CD8-positive, alpha-beta memory T cell (primary cell): ENCODE results near the gene WDR74. TPM values are rescaled to one million over a fixed set of nuclear protein-coding genes. Genes with fewer than 3 reads are reported as not detected.
A peak's percentile ranks its signal among the peaks of the same experiment; 100 is the strongest.

Experiments used
- CTCF ChIA-PET: fragments of 350-600 bp; sonication (Branson Sonifier 250); formaldehyde crosslinking; loops from one replicate; lab custom pipeline; 2021; ENCODE audit warnings: antibody characterized with exemption; lab: Charles Lee
- POLR2A ChIA-PET: fragments of 350-600 bp; sonication (Branson Sonifier 250); formaldehyde crosslinking; loops from one replicate; lab custom pipeline; 2021; ENCODE audit warnings: antibody characterized with exemption; lab: Charles Lee
- DNase-seq, 5 donors: peaks; one replicate each; pipeline versions ENCODE4 v3.0.0 to v3.0.0-alpha.2; 2020 to 2022; ENCODE audit warnings: mixed read lengths in 1 of 5
- H3K27ac ChIP-seq: one replicate; pipeline ENCODE4 v1.7.0; 2013; ENCODE audit warnings: low read depth, mild to moderate bottlenecking, low read length, moderate library complexity
- H3K27me3 ChIP-seq: 2 replicates; pipeline ENCODE4 v1.7.0; 2013; ENCODE audit warnings: low read length, mild to moderate bottlenecking; ENCODE audit not compliant: insufficient read depth, poor library complexity, severe bottlenecking
- H3K36me3 ChIP-seq: 2 replicates; pipeline ENCODE4 v1.7.0; 2013; ENCODE audit warnings: mild to moderate bottlenecking, low read length, moderate library complexity; ENCODE audit not compliant: insufficient read depth
- H3K4me1 ChIP-seq: 2 replicates; pipeline ENCODE4 v1.7.0; 2013; ENCODE audit warnings: mild to moderate bottlenecking, low read length, moderate library complexity; ENCODE audit not compliant: insufficient read depth
- H3K4me3 ChIP-seq: 2 replicates; pipeline ENCODE4 v1.7.0; 2013; ENCODE audit warnings: mild to moderate bottlenecking, low read length
- H3K9me3 ChIP-seq: 2 replicates; pipeline ENCODE4 v1.7.0; 2013; ENCODE audit warnings: mild to moderate bottlenecking, low read length
- H3K27ac Mint-ChIP-seq, 8 donors: one replicate each; pipeline ENCODE4 v1.8.0; 2020 to 2021; ENCODE audit warnings: mixed read lengths in 8 of 8, mild to moderate bottlenecking in 6 of 8, inconsistent platforms in 3 of 8, moderate library complexity in 3 of 8
- H3K27me3 Mint-ChIP-seq, 2 donors: one replicate each; pipeline ENCODE4 v1.8.0; 2020 to 2021; ENCODE audit warnings: mixed read lengths in 2 of 2, mild to moderate bottlenecking in 1 of 2, moderate library complexity in 1 of 2
- H3K36me3 Mint-ChIP-seq, 3 donors: one replicate each; pipeline ENCODE4 v1.8.0; 2020 to 2021; ENCODE audit warnings: mixed read lengths in 3 of 3, inconsistent platforms in 1 of 3, mild to moderate bottlenecking in 1 of 3
- H3K4me1 Mint-ChIP-seq, 3 donors: one replicate each; pipeline ENCODE4 v1.8.0; 2020 to 2021; ENCODE audit warnings: mixed read lengths in 3 of 3, inconsistent platforms in 1 of 3, mild to moderate bottlenecking in 1 of 3
- H3K4me3 Mint-ChIP-seq, 7 donors: one replicate each; pipeline ENCODE4 v1.8.0; 2020 to 2021; ENCODE audit warnings: mixed read lengths in 7 of 7, mild to moderate bottlenecking in 6 of 7, moderate library complexity in 4 of 7, inconsistent platforms in 2 of 7
- H3K9me3 Mint-ChIP-seq, 5 donors: one replicate each; pipeline ENCODE4 v1.8.0; 2020 to 2022; ENCODE audit warnings: mixed read lengths in 5 of 5, mild to moderate bottlenecking in 3 of 5, moderate library complexity in 2 of 5, inconsistent platforms in 1 of 5
- polyA plus RNA-seq: library from polyadenylated mRNA; unstranded; fragments of 300-500 nt; fragmentation: Illumina TruSeq; gene quantifications from one replicate; pipeline ENCODE4 v1.2.3, GENCODE V29; 2021
- total RNA-seq, 2 experiments: library from RNA; stranded (reverse); gene quantifications; one replicate each; pipeline ENCODE4 v1.2.3, GENCODE V29; 2021

WDR74 gene
- total and polyA plus RNA-seq, 3 experiments from 2014 or later, result 42.4 to 131 (median 124) TPM

DNA sequence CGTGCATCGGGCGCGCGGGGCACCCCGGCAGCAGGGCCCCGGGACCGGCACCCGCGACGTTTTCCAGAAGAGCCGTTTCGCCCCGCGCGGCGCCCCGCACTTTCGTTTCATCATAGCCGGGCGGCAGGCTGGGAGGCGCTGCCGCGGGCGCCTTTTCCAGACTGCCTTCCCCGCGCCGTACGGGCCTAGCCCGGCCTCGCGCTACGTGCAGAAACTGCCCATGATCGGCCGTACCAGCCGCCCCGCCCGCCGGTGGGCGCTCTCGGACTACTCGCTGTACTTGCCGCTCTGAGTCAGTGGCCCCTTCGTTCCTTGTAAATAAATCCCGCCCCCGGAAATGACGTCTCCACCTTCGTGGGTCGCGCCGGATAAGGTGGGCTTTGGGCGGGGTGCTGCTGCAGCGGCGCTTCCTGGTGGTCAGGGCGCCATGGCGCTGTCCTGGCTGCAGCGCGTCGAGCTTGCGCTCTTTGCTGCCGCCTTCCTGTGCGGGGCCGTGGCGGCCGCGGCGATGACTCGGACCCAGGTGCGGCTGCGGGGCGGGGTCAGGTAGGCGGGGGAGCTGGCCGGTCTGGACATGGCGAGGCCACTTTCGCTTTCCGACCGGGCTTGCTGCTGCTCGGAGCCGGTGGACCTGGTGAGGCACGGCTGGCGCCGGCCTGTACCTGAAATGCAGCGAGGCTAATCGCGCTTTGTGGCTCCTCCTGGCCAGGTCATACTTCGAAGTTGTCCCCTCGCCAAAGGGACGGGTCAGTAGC is 52.2 kb downstream of the WDR74 start, which contains the start of gene TMEM179B:
Gene TMEM179B (plus strand): TSS at position 398 of the 755 bp plus-strand sequence. CDS start 30 bp downstream, at position 428.
- Histone ChIP-seq H3K27me3 (no peaks in the 10 kb centered on the region), H3K4me1 (peaks cover 30% of the 10 kb centered on the region), H3K4me3 (peak within 1 kb of the TSS; percentile 98), H3K36me3 (peaks cover 10% of the 10 kb centered on the region), H3K9me3 (no peaks in the 10 kb centered on the region), H3K27ac (peak within 1 kb of the TSS; percentile 96)
- Mint-ChIP-seq H3K27me3 (no peaks in the 10 kb centered on the region), H3K9me3 (no peaks in the 10 kb centered on the region), H3K27ac (peak within 1 kb of the TSS; percentile 95 to 100 (median 96)), H3K36me3 (peaks cover 0 to 55% (median 7%) of the 10 kb centered on the region in 3 donors), H3K4me3 (peak within 1 kb of the TSS; percentile 94 to 97 (median 95)), H3K4me1 (peaks cover 41 to 55% (median 51%) of the 10 kb centered on the region in 3 donors)
- peak; percentile 97 to 99 (median 97) for DNase-seq
- POLR2A ChIA-PET, result interaction anchor here (0.6 to 5.9 kb wide), 24 partner anchors 9 to 213 kb away, joined by 3 to 88 read pairs (median 6); partner anchors contain the start of genes B3GAT3, EEF1G, HNRNPUL2 and MTA2
- CTCF ChIA-PET, result interaction anchor here (0.6 to 4.9 kb wide), 44 partner anchors 8 to 392 kb away, joined by 3 to 74 read pairs (median 6); partner anchors contain the start of genes BSCL2, GNG3, HNRNPUL2 and NXF1

DNA sequence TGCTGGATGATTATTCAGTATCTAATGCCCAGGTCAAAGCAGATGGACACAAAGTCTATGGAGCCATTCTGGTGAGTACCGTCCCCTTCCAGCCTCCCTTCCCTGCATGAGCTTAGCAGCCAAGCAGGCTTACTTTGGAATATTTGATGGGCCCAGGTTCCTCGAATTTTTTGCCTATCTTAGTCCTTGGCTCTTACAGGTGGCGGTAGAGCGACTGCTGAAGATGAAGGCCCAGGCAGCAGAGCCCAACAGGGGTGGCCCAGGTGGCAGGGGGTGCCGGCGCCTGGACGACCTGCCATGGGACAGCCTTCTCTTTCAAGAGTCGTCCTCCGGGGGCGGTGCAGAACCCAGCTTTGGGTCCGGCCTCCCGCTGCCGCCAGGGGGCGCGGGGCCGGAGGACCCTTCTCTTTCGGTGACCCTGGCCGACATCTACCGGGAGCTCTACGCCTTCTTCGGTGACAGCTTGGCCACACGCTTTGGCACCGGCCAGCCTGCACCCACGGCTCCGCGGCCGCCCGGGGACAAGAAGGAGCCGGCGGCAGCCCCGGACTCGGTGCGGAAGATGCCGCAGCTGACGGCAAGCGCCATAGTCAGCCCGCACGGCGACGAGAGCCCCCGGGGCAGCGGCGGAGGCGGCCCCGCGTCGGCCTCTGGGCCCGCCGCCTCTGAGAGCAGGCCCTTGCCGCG is 52.9 kb downstream of the WDR74 start:
- H3K27ac ChIP-seq, result peak overlapping the region; percentile 96
- Mint-ChIP-seq H3K36me3 (peaks cover 0 to 53% (median 7%) of the 10 kb centered on the region in 3 donors), H3K4me1 (peaks cover 37 to 50% (median 46%) of the 10 kb centered on the region in 3 donors), H3K27me3 (no peaks in the 10 kb centered on the region), H3K9me3 (no peaks in the 10 kb centered on the region), H3K27ac (peak overlapping the region; percentile 90 to 100 (median 94)), H3K4me3 (peak overlapping the region; percentile 82 to 97 (median 92))
- no peaks in the 10 kb centered on the region for H3K9me3 ChIP-seq
- H3K4me1 ChIP-seq, result peaks cover 27% of the 10 kb centered on the region
- DNase-seq, result peak; percentile 80 to 88 (median 82)
- H3K4me3 ChIP-seq, result peak overlapping the region; percentile 98
- ChIA-PET CTCF (interaction anchor here (0.6 to 4.9 kb wide), 48 partner anchors 9 to 393 kb away, joined by 3 to 74 read pairs (median 6); partner anchors contain the start of genes BSCL2, C11orf98, CSKMT and GNG3), POLR2A (interaction anchor here (0.6 to 5.9 kb wide), 22 partner anchors 10 to 213 kb away, joined by 3 to 88 read pairs (median 8); partner anchors contain the start of genes C11orf98, CSKMT, EEF1G and HNRNPUL2)
- H3K27me3 ChIP-seq, result no peaks in the 10 kb centered on the region
- peaks cover 8% of the 10 kb centered on the region for H3K36me3 ChIP-seq

Other genes with a start within 250 kb of the WDR74 start
- 10 to 100 TPM; 30.8 to 32.7 TPM for gene TUT1, start 248.1 kb downstream of the WDR74 start, total RNA-seq
- 13.7 TPM for gene TUT1, start 248.1 kb downstream of the WDR74 start, polyA plus RNA-seq
- 100 to 1,000 TPM; 248 to 263 TPM for gene MTA2, start 237.7 kb downstream of the WDR74 start, total RNA-seq
- 37.4 TPM for gene MTA2, start 237.7 kb downstream of the WDR74 start, polyA plus RNA-seq
- gene EML3, start 226.8 kb downstream of the WDR74 start, total RNA-seq, result 100 to 1,000 TPM; 133 to 134 TPM
- gene EML3, start 226.8 kb downstream of the WDR74 start, polyA plus RNA-seq, result 22.9 TPM
- gene ROM1, start 226.3 kb downstream of the WDR74 start, total RNA-seq, result 1 to 10 TPM; 4.9 to 5.3 TPM
- 1.7 TPM for gene ROM1, start 226.3 kb downstream of the WDR74 start, polyA plus RNA-seq
- gene B3GAT3, start 217.6 kb downstream of the WDR74 start, total RNA-seq, result 10 to 100 TPM; 67.4 to 68.2 TPM
- gene B3GAT3, start 217.6 kb downstream of the WDR74 start, polyA plus RNA-seq, result 48.9 TPM
- 100 to 1,000 TPM; 213 to 219 TPM for gene GANAB, start 193.0 kb downstream of the WDR74 start, total RNA-seq
- 164 TPM for gene GANAB, start 193.0 kb downstream of the WDR74 start, polyA plus RNA-seq
- 10 to 100 TPM; 41.3 to 45.9 TPM for gene INTS5, start 186.3 kb downstream of the WDR74 start, total RNA-seq
- 45.2 TPM for gene INTS5, start 186.3 kb downstream of the WDR74 start, polyA plus RNA-seq
- 100 to 1,000 TPM; 178 to 182 TPM for gene C11orf98, start 174.4 kb downstream of the WDR74 start, total RNA-seq
- 118 TPM for gene C11orf98, start 174.4 kb downstream of the WDR74 start, polyA plus RNA-seq
- 10 to 100 TPM; 43.1 to 48.3 TPM for gene CSKMT, start 174.3 kb downstream of the WDR74 start, total RNA-seq
- gene CSKMT, start 174.3 kb downstream of the WDR74 start, polyA plus RNA-seq, result 3.6 TPM
- gene UQCC3, start 167.9 kb downstream of the WDR74 start, total RNA-seq, result 1 to 10 TPM; 7.1 to 7.5 TPM
- gene UQCC3, start 167.9 kb downstream of the WDR74 start, polyA plus RNA-seq, result 11.2 TPM
- gene LBHD1, start 167.3 kb downstream of the WDR74 start, total RNA-seq, result 10 to 100 TPM; 22.6 to 22.9 TPM
- 7.6 TPM for gene LBHD1, start 167.3 kb downstream of the WDR74 start, polyA plus RNA-seq
- 100 to 1,000 TPM; 142 to 143 TPM for gene UBXN1, start 160.5 kb downstream of the WDR74 start, total RNA-seq
- 164 TPM for gene UBXN1, start 160.5 kb downstream of the WDR74 start, polyA plus RNA-seq
- under 1 TPM; 0.11 to 0.22 TPM for gene LRRN4CL, start 150.1 kb downstream of the WDR74 start, total RNA-seq
- not detected for gene LRRN4CL, start 150.1 kb downstream of the WDR74 start, polyA plus RNA-seq
- 10 to 100 TPM; 32.9 to 33.3 TPM for gene BSCL2, start 132.2 kb downstream of the WDR74 start, total RNA-seq
- gene BSCL2, start 132.2 kb downstream of the WDR74 start, polyA plus RNA-seq, result 48.8 TPM
- gene GNG3, start 131.9 kb downstream of the WDR74 start, total RNA-seq, result not detected
- 0.36 TPM for gene GNG3, start 131.9 kb downstream of the WDR74 start, polyA plus RNA-seq
- 10 to 100 TPM; 58.7 to 64.3 TPM for gene HNRNPUL2, start 112.1 kb downstream of the WDR74 start, total RNA-seq
- gene HNRNPUL2, start 112.1 kb downstream of the WDR74 start, polyA plus RNA-seq, result 3.3 TPM
- 10 to 100 TPM; 36.7 to 37.2 TPM for gene TTC9C, start 111.1 kb downstream of the WDR74 start, total RNA-seq
- 22.2 TPM for gene TTC9C, start 111.1 kb downstream of the WDR74 start, polyA plus RNA-seq
- gene ZBTB3, start 85.4 kb downstream of the WDR74 start, total RNA-seq, result 10 to 100 TPM in 1 of 2 experiments, 1 to 10 TPM in 1; 9.4 to 11.6 TPM
- 3.5 TPM for gene ZBTB3, start 85.4 kb downstream of the WDR74 start, polyA plus RNA-seq
- gene POLR2G, start 78.0 kb downstream of the WDR74 start, total RNA-seq, result 100 to 1,000 TPM; 151 to 160 TPM
- 272 TPM for gene POLR2G, start 78.0 kb downstream of the WDR74 start, polyA plus RNA-seq
- 10 to 100 TPM; 21.8 to 24.1 TPM for gene TAF6L, start 68.2 kb downstream of the WDR74 start, total RNA-seq
- gene TAF6L, start 68.2 kb downstream of the WDR74 start, polyA plus RNA-seq, result 9.6 TPM
- gene TMEM179B, start 52.2 kb downstream of the WDR74 start, total RNA-seq, result 10 to 100 TPM; 46.4 to 49.2 TPM
- 135 TPM for gene TMEM179B, start 52.2 kb downstream of the WDR74 start, polyA plus RNA-seq
- 10 to 100 TPM; 13.0 to 14.6 TPM for gene TMEM223, start 47.6 kb downstream of the WDR74 start, total RNA-seq
- 56.0 TPM for gene TMEM223, start 47.6 kb downstream of the WDR74 start, polyA plus RNA-seq
- 100 to 1,000 TPM; 112 to 126 TPM for gene NXF1, start 34.1 kb downstream of the WDR74 start, total RNA-seq
- 81.2 TPM for gene NXF1, start 34.1 kb downstream of the WDR74 start, polyA plus RNA-seq
- gene STX5, start 7.5 kb downstream of the WDR74 start, total RNA-seq, result 10 to 100 TPM; 34.7 to 35.3 TPM
- gene STX5, start 7.5 kb downstream of the WDR74 start, polyA plus RNA-seq, result 37.2 TPM
- gene TEX54, start 6.7 kb downstream of the WDR74 start, total RNA-seq, result under 1 TPM in 1 of 2 experiments, not detected in 1; 0.50 TPM
- gene TEX54, start 6.7 kb downstream of the WDR74 start, polyA plus RNA-seq, result 0.66 TPM
- 100 to 1,000 TPM; 426 to 430 TPM for gene SLC3A2, start 41.3 kb upstream of the WDR74 start, total RNA-seq
- gene SLC3A2, start 41.3 kb upstream of the WDR74 start, polyA plus RNA-seq, result 180 TPM
- not detected for gene CHRM1, start 81.8 kb upstream of the WDR74 start, total RNA-seq
- not detected for gene CHRM1, start 81.8 kb upstream of the WDR74 start, polyA plus RNA-seq
- not detected for gene SLC22A6, start 145.4 kb upstream of the WDR74 start, total RNA-seq
- gene SLC22A6, start 145.4 kb upstream of the WDR74 start, polyA plus RNA-seq, result not detected
- not detected for gene SLC22A8, start 176.3 kb upstream of the WDR74 start, total RNA-seq
- not detected for gene SLC22A8, start 176.3 kb upstream of the WDR74 start, polyA plus RNA-seq